GM12878 (cell line): ENCODE data around the gene RASGRP3. TPM values are rescaled to one million over a fixed set of nuclear protein-coding genes. Genes with fewer than 3 reads are reported as not detected.

Experiments used
- ATAC-seq: fragments of 200-7000 bp; cut with Tn5 transposase; 3 replicates; pipeline ENCODE4 v1.9.1; 2020; ENCODE audit warnings: mild to moderate bottlenecking, moderate library complexity
- BruUV-seq: library from RNA; stranded (reverse); fragments of 400-500 nt; replicated peaks from 2 replicates; lab custom pipeline; 2021; lab: Mats Ljungman, UMichigan
- CTCF ChIA-PET: fragments of 300-600 bp; sonication (Branson Sonifier 250); formaldehyde crosslinking; extraction: SDS; loops from one replicate; lab custom pipeline; 2021; ENCODE audit warnings: inconsistent platforms; lab: Yijun Ruan, JAX
- POLR2A ChIA-PET: fragments of 350-600 bp; formaldehyde crosslinking; extraction: SDS; loops from one replicate; lab custom pipeline; 2021; ENCODE audit warnings: inconsistent platforms; lab: Charles Lee
- RAD21 ChIA-PET: fragments of 300-600 bp; sonication (Branson Sonifier 250); formaldehyde crosslinking; loops from one replicate; lab custom pipeline; 2023; ENCODE audit warnings: antibody characterized with exemption; ENCODE audit not compliant: unreplicated experiment; lab: Charles Lee
- SMC1A ChIA-PET: fragments of 300-600 bp; sonication (Branson Sonifier 250); formaldehyde crosslinking; loops from one replicate; lab custom pipeline; 2023; ENCODE audit not compliant: unreplicated experiment, uncharacterized antibody; lab: Charles Lee
- DNase-seq: peaks from one replicate; pipeline ENCODE4 v3.0.0-alpha.2; 2011; ENCODE audit warnings: low read depth, low spot score
- FAIRE-seq: peaks from 3 replicates; lab custom pipeline; 2011; peaks lifted over from hg19 to GRCh38; lab: Jason Lieb, UNC
- H2AFZ ChIP-seq: 2 replicates; pipeline ENCODE4 v1.6.0; 2011; ENCODE audit warnings: low read depth, low read length, control low read depth; ENCODE audit not compliant: control insufficient read depth
- H3K27ac ChIP-seq: 2 replicates; pipeline ENCODE4 v1.5.1; 2011; ENCODE audit warnings: control low read depth; ENCODE audit not compliant: control insufficient read depth, insufficient read depth
- H3K27me3 ChIP-seq, 2 experiments: replicated peaks in 1 of 2; 2 replicates each; pipeline versions ENCODE4 v1.6.0 to v1.6.1; 2011; ENCODE audit warnings: low read length in 1 of 2; ENCODE audit not compliant: control insufficient read depth in 2 of 2, insufficient read depth in 2 of 2
- H3K36me3 ChIP-seq, 2 experiments: 2 replicates each; pipeline ENCODE4 v1.5.1; 2011; ENCODE audit warnings: low read length in 1 of 2; ENCODE audit not compliant: control insufficient read depth in 2 of 2, insufficient read depth in 2 of 2
- H3K4me1 ChIP-seq: 2 replicates; pipeline ENCODE4 v1.6.1; 2011; ENCODE audit warnings: mild to moderate bottlenecking, low read length, moderate library complexity, mixed read lengths; ENCODE audit not compliant: control insufficient read depth, insufficient read depth
- H3K4me2 ChIP-seq: 2 replicates; pipeline ENCODE4 v1.6.0; 2011; ENCODE audit warnings: control low read depth; ENCODE audit not compliant: control insufficient read depth, insufficient read depth
- H3K4me3 ChIP-seq: fragments of 200-600 bp; sonication (generic); 2 replicates; pipeline ENCODE4 v1.5.1; 2016
- H3K79me2 ChIP-seq: 2 replicates; pipeline ENCODE4 v1.6.0; 2011; ENCODE audit warnings: low read length; ENCODE audit not compliant: control insufficient read depth, insufficient read depth
- H3K9ac ChIP-seq: 2 replicates; pipeline ENCODE4 v1.8.0; 2011; ENCODE audit warnings: low read length, control low read depth, mixed read lengths; ENCODE audit not compliant: control insufficient read depth, insufficient read depth
- H3K9me3 ChIP-seq: replicated peaks from 3 replicates; pipeline ENCODE4 v1.5.1; 2011; ENCODE audit warnings: mild to moderate bottlenecking, low read length; ENCODE audit not compliant: control insufficient read depth, insufficient read depth
- H4K20me1 ChIP-seq: 2 replicates; pipeline ENCODE4 v1.6.0; 2011; ENCODE audit not compliant: control insufficient read depth, insufficient read depth
- BCLAF1 ChIP-seq: fragments of 450-650 bp; IDR thresholded peaks from 2 replicates; pipeline ENCODE4 v1.6.1; 2017; ENCODE audit warnings: antibody characterized with exemption, mild to moderate bottlenecking, moderate library complexity
- CBFB ChIP-seq: IDR thresholded peaks from 2 replicates; pipeline ENCODE4 v1.6.1; 2016; ENCODE audit warnings: antibody characterized with exemption, low read depth
- CHD2 ChIP-seq: IDR thresholded peaks from 2 replicates; pipeline ENCODE4 v1.6.1; 2011; ENCODE audit warnings: low read depth, low read length, improper control_type of control experiment, borderline replicate concordance
- MYB ChIP-seq: fragments of 150-350 bp; IDR thresholded peaks from 2 replicates; pipeline ENCODE4 v1.6.1; 2014; ENCODE audit warnings: mild to moderate bottlenecking, low read depth, low read length, borderline replicate concordance
- POLR2AphosphoS2 ChIP-seq: IDR thresholded peaks from 2 replicates; pipeline ENCODE4 v1.6.1; 2011; ENCODE audit warnings: low read depth, mild to moderate bottlenecking, low read length, improper control_type of control experiment, moderate library complexity
- POU2F2 ChIP-seq: IDR thresholded peaks from 3 replicates; pipeline ENCODE4 v1.6.1; 2011; ENCODE audit warnings: low read depth, mild to moderate bottlenecking, low read length, borderline replicate concordance
- RAD51 ChIP-seq: fragments of 450-650 bp; IDR thresholded peaks from 2 replicates; pipeline ENCODE4 v1.6.1; 2016; ENCODE audit warnings: moderate library complexity, mild to moderate bottlenecking, inconsistent platforms
- RCOR1 ChIP-seq: conservative IDR thresholded peaks from 2 replicates; pipeline ENCODE4 v1.6.1; 2012; ENCODE audit warnings: low read depth, low read length, improper control_type of control experiment
- REST ChIP-seq: IDR thresholded peaks from 2 replicates; pipeline ENCODE4 v1.6.1; 2012; ENCODE audit warnings: mild to moderate bottlenecking, low read depth, low read length
- SMAD5 ChIP-seq: IDR thresholded peaks from 2 replicates; pipeline ENCODE4 v1.6.1; 2016; ENCODE audit warnings: antibody characterized with exemption, low read depth
- STAT1 ChIP-seq: fragments of 450-650 bp; conservative IDR thresholded peaks from 2 replicates; pipeline ENCODE4 v1.6.1; 2014; ENCODE audit warnings: antibody characterized with exemption, mild to moderate bottlenecking
- TCF12 ChIP-seq: IDR thresholded peaks from 2 replicates; pipeline ENCODE4 v1.6.1; 2011; ENCODE audit warnings: low read depth, mild to moderate bottlenecking, low read length
- USF2 ChIP-seq: IDR thresholded peaks from 2 replicates; pipeline ENCODE4 v1.6.1; 2011; ENCODE audit warnings: low read depth, low read length, improper control_type of control experiment, borderline replicate concordance
- ZBTB4 ChIP-seq: fragments of 450-650 bp; formaldehyde crosslinking; IDR thresholded peaks from 2 replicates; pipeline ENCODE4 v1.4.0; 2022; ENCODE audit warnings: mild to moderate bottlenecking, moderate library complexity
- WGBS: methylation state at CpG from one replicate; pipeline ENCODE4 v1.1.6; 2016; ENCODE audit warnings: low lambda C conversion rate; ENCODE audit not compliant: insufficient replicate concordance, insufficient coverage; ENCODE audit errors: missing lambda C conversion rate; 5-methylcytosine and 5-hydroxymethylcytosine counted together
- in situ Hi-C: fragments of 300-500 bp; cut with MboI; formaldehyde crosslinking; loops from 9 replicates; pipeline ENCODE4 v1.14.3; 2018; ENCODE audit warnings: mixed read lengths
- intact Hi-C: fragments of 100-400 bp; cut with micrococcal nuclease; formaldehyde crosslinking; loops from one replicate; pipeline ENCODE4 v1.14.2; 2022; ENCODE audit not compliant: unreplicated experiment
- polyA plus RNA-seq, 11 experiments: library from polyadenylated mRNA; depleted of rRNA in 4 of 11; unstranded in 6 of 11; stranded (reverse) in 5 of 11; fragments of >200 nt; fragmentation: Nextera tagmentation in 4 of 11; fragmentation: Illumina TruSeq in 1 of 11; extraction: Ambion mirVana in 4 of 11; extraction: Trizol in 1 of 11; gene quantifications; 1 replicate in 1 of 11; 2 replicates in 10 of 11; pipeline versions ENCODE4 v1.2.1 to v1.2.3, GENCODE V29; 2011 to 2016; ENCODE audit warnings: inconsistent platforms in 2 of 11, missing spikeins in 2 of 11, low read depth in 1 of 11
- total RNA-seq, 4 experiments: library from RNA; depleted of rRNA in 3 of 4; stranded (reverse); fragments of >200 nt in 3 of 4; fragmentation: Illumina TruSeq in 1 of 4; extraction: Trizol in 1 of 4; gene quantifications; 2 replicates each; pipeline versions ENCODE4 v1.2.1 to v1.2.3, GENCODE V29; 2013 to 2021

The RASGRP3 gene
- total and polyA plus RNA-seq, 10 of the 15 experiments (the other 5 are each of a cell fraction or from before 2014, with no cell fraction given): 31.6 to 106 (median 64.7) TPM

- intact Hi-C loops (loop anchor here (5.0 kb wide), 1 partner anchor 35 kb away; the partner anchor contains the start of gene RASGRP3), in situ Hi-C loops (no loop called here)
- Histone ChIP-seq H3K4me2 (no peak overlapping the region), H4K20me1 (no peaks in the 10 kb centered on the region), H3K4me3 (no peak overlapping the region), H3K9ac (no peak overlapping the region), H3K79me2 (peaks cover 36% of the 10 kb centered on the region), H3K4me1 (no peaks in the 10 kb centered on the region; the same call in 1 of the 2 replicates), H3K27ac (no peak overlapping the region), H3K27me3 (no peaks in the 10 kb centered on the region), H2AFZ (no peak overlapping the region), H3K9me3 (no peaks in the 10 kb centered on the region; the same call in 2 of the 3 replicates), H3K36me3 (peaks cover 5 to 32% of the 10 kb centered on the region in 2 experiments)
- no peak for DNase-seq
- ChIA-PET POLR2A (no interaction called here), SMC1A (interaction anchor here (0.9 to 1.3 kb wide), 3 partner anchors 11 to 24 kb away, joined by 3 to 4 read pairs (median 4); no protein-coding TSS in a partner anchor), RAD21 (no interaction called here), CTCF (interaction anchor here (1.2 kb wide), 1 partner anchor 10 kb away, joined by 3 read pairs; no protein-coding TSS in a partner anchor)
- 9% methylated on average over 5 of the region's 5 CpGs for WGBS
- ATAC-seq: no peak
- no TSS peak for BruUV-seq
- FAIRE-seq: no peak
- no peak for TF ChIP-seq MYB
- TF ChIP-seq STAT1: no peak
- TF ChIP-seq POLR2AphosphoS2: no peak
- TF ChIP-seq ZBTB4: no peak
- no peak for TF ChIP-seq CHD2
- TF ChIP-seq RAD51: no peak
- no peak for TF ChIP-seq CBFB
- no peak for TF ChIP-seq RCOR1
- TF ChIP-seq REST: no peak
- no peak for TF ChIP-seq POU2F2
- no peak for TF ChIP-seq USF2
- TF ChIP-seq SMAD5: no peak
- no peak for TF ChIP-seq BCLAF1
- no peak for TF ChIP-seq TCF12
Measured at GRCh38 chr2:33512112-33512511, 35.7 kb downstream of the RASGRP3 start.
